Measurements from ENCODE around the gene TRAF5. TPM values are rescaled to one million over a fixed set of nuclear protein-coding genes. Genes with fewer than 3 reads are reported as not detected.

The TRAF5 gene
- total and polyA plus RNA-seq, 2 donors (not counting 3 experiments of a cell fraction or from before 2014, with no cell fraction given): 8.5 to 17.6 TPM

DNA sequence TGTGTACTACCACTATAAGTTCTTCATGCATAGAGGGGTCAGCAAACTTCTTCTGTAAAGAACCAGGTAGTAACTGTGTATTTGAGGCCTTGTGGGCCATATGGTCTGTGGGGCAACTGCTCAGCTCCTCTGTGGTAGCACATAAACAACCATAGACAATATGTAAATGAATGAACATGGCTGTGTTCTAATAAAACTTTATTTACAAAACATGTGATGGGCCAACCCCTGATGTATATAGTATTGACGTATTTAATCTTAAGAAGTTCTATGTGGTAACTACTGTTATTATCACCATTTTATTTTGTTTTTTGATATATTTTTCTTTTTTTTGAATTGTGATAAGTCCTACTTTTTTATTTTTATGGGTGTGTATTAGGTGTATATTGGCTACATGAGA, 15.4 kb downstream of the TRAF5 start:
- ChIA-PET POLR2A (no interaction called here), CTCF (interaction anchor here (1.8 kb wide), 1 partner anchor 10 kb away, joined by 7 read pairs; no protein-coding TSS in a partner anchor)
- FAIRE-seq (no peak), DNase-seq (ENCODE audit: low read depth, low spot score) (no peak)
- Histone ChIP-seq H3K27me3 (ENCODE audit: control insufficient read depth in 2 of 2, insufficient read depth in 2 of 2, low read length in 2 of 2) (no peaks in the 10 kb centered on the region), H3K9ac (replicated peaks; ENCODE audit: extremely low read depth, insufficient read depth, low read length) (no peak overlapping the region), H3K36me3 (ENCODE audit: control insufficient read depth in 2 of 2, extremely low read depth in 1 of 2, insufficient read depth in 2 of 2, low read length in 2 of 2) (no peaks in the 10 kb centered on the region), H3K9me3 (replicated peaks; ENCODE audit: control insufficient read depth, insufficient read depth, low read length) (no peaks in the 10 kb centered on the region), H2AFZ (ENCODE audit: low read depth, low read length) (no peak overlapping the region), H3K9me1 (replicated peaks; ENCODE audit: control insufficient read depth, extremely low read depth, insufficient read depth, low read length) (no peaks in the 10 kb centered on the region), H3K4me1 (ENCODE audit: control insufficient read depth, extremely low read depth, insufficient read depth, low read length) (no peaks in the 10 kb centered on the region), H3K27ac (ENCODE audit: insufficient read depth, low read depth, low read length) (no peak overlapping the region), H3K79me2 (ENCODE audit: control insufficient read depth, insufficient read depth, low read length) (no peaks in the 10 kb centered on the region), H4K20me1 (replicated peaks; ENCODE audit: control insufficient read depth, extremely low read depth, insufficient read depth, low read length) (no peaks in the 10 kb centered on the region), H3K4me2 (ENCODE audit: insufficient read depth, low read length) (no peak overlapping the region), H3K4me3 (replicated peaks in 1 of 3; ENCODE audit: insufficient read depth in 1 of 3, low read depth in 1 of 3, low read length in 3 of 3) (no peak overlapping the region)
- intact Hi-C loops (cut with micrococcal nuclease): no loop called here
- TF ChIP-seq POLR2A (IDR thresholded peaks at IDR 0.05; ENCODE audit: low read depth, low read length) (no peak), CTCF (IDR thresholded peaks at IDR 0.05; ENCODE audit: extremely low read depth in 1 of 2, insufficient read depth in 1 of 2, low read depth in 1 of 2, low read length in 2 of 2) (no peak), JUN (IDR thresholded peaks at IDR 0.05; ENCODE audit: borderline replicate concordance, insufficient read depth, insufficient read length, low read depth) (no peak), GATA2 (IDR thresholded peaks at IDR 0.05; ENCODE audit: insufficient read depth, insufficient read length, low read depth, low read length) (no peak), EZH2 (IDR thresholded peaks at IDR 0.05; ENCODE audit: borderline replicate concordance, low read depth, low read length, severe bottlenecking) (no peak), POLR2AphosphoS5 (IDR thresholded peaks at IDR 0.05; ENCODE audit: insufficient read depth, low read depth, low read length) (no peak), MYC (IDR thresholded peaks at IDR 0.05; ENCODE audit: low read depth, low read length) (no peak), MAX (IDR thresholded peaks at IDR 0.05; ENCODE audit: insufficient read depth, insufficient read length) (no peak)
- no TSS peak for BruUV-seq (replicated peaks)
- dilution Hi-C loops (cut with MboI; ENCODE audit: extremely low pct_ligation_motif_present, low sequenced_read_pairs): no loop called here

All from endothelial cell of umbilical vein (primary cell).